H9 (cell line): ENCODE data around the gene LCE5A. TPM values are rescaled to one million over a fixed set of nuclear protein-coding genes. Genes with fewer than 3 reads are reported as not detected.
"Not testable (repeated sequence)": the region's sequence is repeated elsewhere in the genome, so short reads cannot be mapped to it uniquely, and the experiment has no call there.

Experiments
- DNase-seq: peaks from one replicate; pipeline ENCODE4 v3.0.0-alpha.2; 2017
- H2AFZ ChIP-seq: one replicate; pipeline ENCODE4 v1.6.1; 2013; ENCODE audit warnings: mild to moderate bottlenecking, low read length, control low read depth, moderate library complexity
- H2AK5ac ChIP-seq: 2 replicates; pipeline ENCODE4 v1.6.1; 2013; ENCODE audit warnings: low read length, control low read depth, mixed read lengths; ENCODE audit not compliant: insufficient read length
- H2BK120ac ChIP-seq: one replicate; pipeline ENCODE4 v1.6.1; 2013; ENCODE audit warnings: low read depth, mild to moderate bottlenecking, low read length, control low read depth, inconsistent platforms; ENCODE audit not compliant: poor library complexity, severe bottlenecking
- H2BK12ac ChIP-seq: 2 replicates; pipeline ENCODE4 v1.6.1; 2013; ENCODE audit warnings: low read length, control low read depth, mixed read lengths, low read depth; ENCODE audit not compliant: insufficient read length
- H2BK15ac ChIP-seq: 2 replicates; pipeline ENCODE4 v1.6.1; 2013; ENCODE audit warnings: low read depth, low read length, control low read depth
- H2BK20ac ChIP-seq: one replicate; pipeline ENCODE4 v1.6.1; 2013; ENCODE audit warnings: low read depth, mild to moderate bottlenecking, low read length, control low read depth, inconsistent platforms; ENCODE audit not compliant: poor library complexity, severe bottlenecking
- H2BK5ac ChIP-seq: 2 replicates; pipeline ENCODE4 v1.6.1; 2013; ENCODE audit warnings: low read length, control low read depth, mixed read lengths; ENCODE audit not compliant: insufficient read length
- H3K14ac ChIP-seq: 2 replicates; pipeline ENCODE4 v1.6.1; 2013; ENCODE audit warnings: low read length, control low read depth; ENCODE audit not compliant: insufficient read depth
- H3K18ac ChIP-seq: 2 replicates; pipeline ENCODE4 v1.6.1; 2013; ENCODE audit warnings: low read depth, mild to moderate bottlenecking, mixed read lengths, low read length, control low read depth; ENCODE audit not compliant: insufficient read length
- H3K23ac ChIP-seq: 2 replicates; pipeline ENCODE4 v1.6.1; 2013; ENCODE audit warnings: low read length, control low read depth, mixed read lengths, low read depth; ENCODE audit not compliant: insufficient read length
- H3K23me2 ChIP-seq: 2 replicates; pipeline ENCODE4 v1.6.1; 2013; ENCODE audit warnings: low read depth, mild to moderate bottlenecking, mixed read lengths, low read length, control low read depth; ENCODE audit not compliant: insufficient read length, poor library complexity, severe bottlenecking
- H3K27ac ChIP-seq: 2 replicates; pipeline ENCODE4 v1.5.1; 2013; ENCODE audit warnings: low read length, control low read depth, mixed read lengths, low read depth; ENCODE audit not compliant: insufficient read length
- H3K27me3 ChIP-seq: 2 replicates; pipeline ENCODE4 v1.6.1; 2013; ENCODE audit warnings: low read length, control low read depth, inconsistent platforms; ENCODE audit not compliant: insufficient read depth
- H3K4ac ChIP-seq: 2 replicates; pipeline ENCODE4 v1.6.1; 2013; ENCODE audit warnings: low read depth, mild to moderate bottlenecking, control low read depth, inconsistent platforms, low read length, moderate library complexity
- H3K4me1 ChIP-seq: 2 replicates; pipeline ENCODE4 v1.6.1; 2013; ENCODE audit warnings: low read length, control low read depth, inconsistent platforms; ENCODE audit not compliant: insufficient read depth
- H3K4me2 ChIP-seq: 2 replicates; pipeline ENCODE4 v1.6.1; 2013; ENCODE audit warnings: low read length, control low read depth, mixed read lengths; ENCODE audit not compliant: insufficient read length, insufficient read depth
- H3K56ac ChIP-seq: 2 replicates; pipeline ENCODE4 v1.6.1; 2013; ENCODE audit warnings: low read depth, mild to moderate bottlenecking, mixed read lengths, low read length, control low read depth; ENCODE audit not compliant: insufficient read length
- H3K79me1 ChIP-seq: 2 replicates; pipeline ENCODE4 v1.6.1; 2013; ENCODE audit warnings: low read depth, mild to moderate bottlenecking, moderate library complexity, low read length, control low read depth, inconsistent platforms; ENCODE audit not compliant: insufficient read depth, poor library complexity, severe bottlenecking
- H3K79me2 ChIP-seq: 2 replicates; pipeline ENCODE4 v1.6.1; 2013; ENCODE audit warnings: low read length, control low read depth, inconsistent platforms; ENCODE audit not compliant: insufficient read depth
- H3K9ac ChIP-seq: 2 replicates; pipeline ENCODE4 v1.6.1; 2013; ENCODE audit warnings: low read length, control low read depth, mixed read lengths; ENCODE audit not compliant: insufficient read length; ENCODE audit errors: extremely low read depth
- H3K9me3 ChIP-seq: one replicate; pipeline ENCODE4 v1.6.1; 2013; ENCODE audit warnings: low read depth, low read length, inconsistent platforms; ENCODE audit not compliant: control insufficient read depth
- H3T11ph ChIP-seq: one replicate; pipeline ENCODE4 v1.6.1; 2013; ENCODE audit warnings: mild to moderate bottlenecking, low read length, control low read depth, inconsistent platforms
- H4K20me1 ChIP-seq: one replicate; pipeline ENCODE4 v1.6.1; 2013; ENCODE audit not compliant: control insufficient read depth, insufficient read length, insufficient read depth
- H4K5ac ChIP-seq: 2 replicates; pipeline ENCODE4 v1.6.1; 2013; ENCODE audit warnings: low read depth, mild to moderate bottlenecking, mixed read lengths, low read length, control low read depth; ENCODE audit not compliant: insufficient read length
- H4K8ac ChIP-seq: replicated peaks from 2 replicates; pipeline ENCODE4 v1.6.1; 2013; ENCODE audit warnings: low read length, control low read depth, mixed read lengths, low read depth; ENCODE audit not compliant: insufficient read length
- H4K91ac ChIP-seq: 2 replicates; pipeline ENCODE4 v1.6.1; 2013; ENCODE audit warnings: low read depth, mild to moderate bottlenecking, moderate library complexity, mixed read lengths, low read length, control low read depth; ENCODE audit not compliant: insufficient read length
- H3K27ac Mint-ChIP-seq, 3 experiments: 2 replicates in 2 of 3; 3 replicates in 1 of 3; pipeline ENCODE4 v1.8.0; 2020 to 2021; ENCODE audit warnings: mixed read lengths in 3 of 3, mild to moderate bottlenecking in 1 of 3, moderate library complexity in 1 of 3
- H3K27me3 Mint-ChIP-seq: 2 replicates; pipeline ENCODE4 v1.8.0; 2021; ENCODE audit warnings: low read depth, mild to moderate bottlenecking, moderate library complexity, mixed read lengths
- H3K36me3 Mint-ChIP-seq, 3 experiments: 2 replicates in 2 of 3; 3 replicates in 1 of 3; pipeline ENCODE4 v1.8.0; 2020 to 2021; ENCODE audit warnings: low read depth in 3 of 3, mixed read lengths in 3 of 3; ENCODE audit not compliant: insufficient read depth in 1 of 3
- H3K4me1 Mint-ChIP-seq, 2 experiments: 2 replicates each; pipeline ENCODE4 v1.8.0; 2020; ENCODE audit warnings: mixed read lengths in 2 of 2
- H3K4me3 Mint-ChIP-seq, 2 experiments: 2 replicates in 1 of 2; 3 replicates in 1 of 2; pipeline ENCODE4 v1.8.0; 2020 to 2021; ENCODE audit warnings: mild to moderate bottlenecking in 2 of 2, mixed read lengths in 2 of 2, moderate library complexity in 1 of 2
- H3K9me3 Mint-ChIP-seq, 2 experiments: 2 replicates in 1 of 2; 3 replicates in 1 of 2; pipeline ENCODE4 v1.8.0; 2020; ENCODE audit warnings: mild to moderate bottlenecking in 2 of 2, mixed read lengths in 2 of 2, moderate library complexity in 1 of 2
- WGBS: extraction: QIAGEN DNeasy Blood & Tissue Kit; methylation state at CpG from one replicate; pipeline ENCODE4 v1.1.7; 2013; ENCODE audit warnings: missing lambda C conversion rate, low lambda C conversion rate, mixed read lengths; ENCODE audit not compliant: insufficient read length; ENCODE audit errors: extremely low coverage; 5-methylcytosine and 5-hydroxymethylcytosine counted together
- total RNA-seq: library from RNA; stranded (reverse); gene quantifications from 2 replicates; pipeline ENCODE4 v1.2.1, GENCODE V29; 2021
- TF ChIP-seq, protein P1 (sequence below): fragments of 200-600 bp; sonication (generic); conservative IDR thresholded peaks from 3 replicates; pipeline ENCODE4 v1.8.0; 2021; ENCODE audit warnings: antibody characterized with exemption, mild to moderate bottlenecking

The LCE5A gene
- total RNA-seq, 1 experiment from 2014 or later, result not detected

- no peak overlapping the region for H2BK120ac ChIP-seq
- H3K4ac ChIP-seq, result no peak overlapping the region
- H2BK20ac ChIP-seq, result no peak overlapping the region
- H4K8ac ChIP-seq, result no peak overlapping the region
- no peaks in the 10 kb centered on the region for H4K20me1 ChIP-seq
- no CpG with 5 or more reads among the region's 1 CpG for WGBS
- H3K14ac ChIP-seq, result no peak overlapping the region
- H2BK12ac ChIP-seq, result no peak overlapping the region
- no peak overlapping the region for H3K4me2 ChIP-seq
- H2BK15ac ChIP-seq, result no peak overlapping the region
- H3K18ac ChIP-seq, result no peak overlapping the region
- no peaks in the 10 kb centered on the region for H3K79me1 ChIP-seq
- TF ChIP-seq, protein P1, sequence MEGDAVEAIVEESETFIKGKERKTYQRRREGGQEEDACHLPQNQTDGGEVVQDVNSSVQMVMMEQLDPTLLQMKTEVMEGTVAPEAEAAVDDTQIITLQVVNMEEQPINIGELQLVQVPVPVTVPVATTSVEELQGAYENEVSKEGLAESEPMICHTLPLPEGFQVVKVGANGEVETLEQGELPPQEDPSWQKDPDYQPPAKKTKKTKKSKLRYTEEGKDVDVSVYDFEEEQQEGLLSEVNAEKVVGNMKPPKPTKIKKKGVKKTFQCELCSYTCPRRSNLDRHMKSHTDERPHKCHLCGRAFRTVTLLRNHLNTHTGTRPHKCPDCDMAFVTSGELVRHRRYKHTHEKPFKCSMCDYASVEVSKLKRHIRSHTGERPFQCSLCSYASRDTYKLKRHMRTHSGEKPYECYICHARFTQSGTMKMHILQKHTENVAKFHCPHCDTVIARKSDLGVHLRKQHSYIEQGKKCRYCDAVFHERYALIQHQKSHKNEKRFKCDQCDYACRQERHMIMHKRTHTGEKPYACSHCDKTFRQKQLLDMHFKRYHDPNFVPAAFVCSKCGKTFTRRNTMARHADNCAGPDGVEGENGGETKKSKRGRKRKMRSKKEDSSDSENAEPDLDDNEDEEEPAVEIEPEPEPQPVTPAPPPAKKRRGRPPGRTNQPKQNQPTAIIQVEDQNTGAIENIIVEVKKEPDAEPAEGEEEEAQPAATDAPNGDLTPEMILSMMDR, result no peak
- no peak overlapping the region for H2AFZ ChIP-seq
- no peak overlapping the region for H3K27ac ChIP-seq
- H2AK5ac ChIP-seq, result no peak overlapping the region
- H3K23ac ChIP-seq, result no peak overlapping the region
- no peak overlapping the region for H4K91ac ChIP-seq
- Mint-ChIP-seq H3K27ac (no peak overlapping the region), H3K27me3 (peaks cover 3% of the 10 kb centered on the region), H3K36me3 (peaks cover 3 to 15% (median 14%) of the 10 kb centered on the region in 3 experiments; a peak in 5 of 7 replicates), H3K4me3 (no peak overlapping the region), H3K9me3 (peaks cover 85 to 87% of the 10 kb centered on the region in 2 experiments), H3K4me1 (no peaks in the 10 kb centered on the region)
- peaks cover 57% of the 10 kb centered on the region for H3K9me3 ChIP-seq
- no peak overlapping the region for H3K9ac ChIP-seq
- no peaks in the 10 kb centered on the region for H3K79me2 ChIP-seq
- H3T11ph ChIP-seq, result no peak overlapping the region
- no peak overlapping the region for H2BK5ac ChIP-seq
- H4K5ac ChIP-seq, result no peak overlapping the region
- H3K4me1 ChIP-seq, result no peaks in the 10 kb centered on the region
- DNase-seq, result no peak
- no peaks in the 10 kb centered on the region for H3K27me3 ChIP-seq
- no peaks in the 10 kb centered on the region for H3K23me2 ChIP-seq
- H3K56ac ChIP-seq, result no peak overlapping the region
Observed at GRCh38 chr1:152546704-152547103, 36.1 kb downstream of the LCE5A start.

DNA sequence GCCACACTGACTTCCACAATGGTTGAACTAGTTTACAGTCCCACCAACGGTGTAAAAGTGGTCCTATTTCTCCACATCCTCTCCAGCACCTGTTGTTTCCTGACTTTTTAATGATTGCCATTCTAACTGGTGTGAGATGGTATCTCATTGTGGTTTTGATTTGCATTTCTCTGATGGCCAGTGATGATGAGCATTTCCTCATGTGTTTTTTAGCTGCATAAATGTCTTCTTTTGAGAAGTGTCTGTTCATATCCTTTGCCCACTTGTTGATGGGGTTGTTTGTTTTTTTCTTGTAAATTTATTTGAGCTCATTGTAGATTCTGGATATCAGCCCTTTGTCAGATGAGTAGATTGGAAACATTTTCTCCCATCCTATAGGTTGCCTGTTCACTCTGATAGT is 37.8 kb downstream of the LCE5A start:
- not testable (repeated sequence) for H3K79me1 ChIP-seq, H3K23ac ChIP-seq, H3K27ac Mint-ChIP-seq, H3K27me3 Mint-ChIP-seq, H4K8ac ChIP-seq, DNase-seq, H3K23me2 ChIP-seq, H2BK20ac ChIP-seq, H2AFZ ChIP-seq, H3K14ac ChIP-seq, H2BK5ac ChIP-seq, H2BK15ac ChIP-seq, H3T11ph ChIP-seq, H2BK120ac ChIP-seq, H3K4me1 Mint-ChIP-seq, H3K9ac ChIP-seq, H4K91ac ChIP-seq, H3K79me2 ChIP-seq, H3K18ac ChIP-seq, H2AK5ac ChIP-seq, H4K5ac ChIP-seq, H3K4me3 Mint-ChIP-seq, H3K27me3 ChIP-seq, H4K20me1 ChIP-seq, H2BK12ac ChIP-seq, H3K4me2 ChIP-seq, H3K56ac ChIP-seq, H3K4me1 ChIP-seq, H3K4ac ChIP-seq, H3K27ac ChIP-seq
- peaks cover 80 to 82% of the 10 kb centered on the region in 2 experiments for H3K9me3 Mint-ChIP-seq
- peaks cover 3 to 14% (median 12%) of the 10 kb centered on the region in 3 experiments; a peak in 5 of 7 replicates for H3K36me3 Mint-ChIP-seq
- WGBS, result no CpG with 5 or more reads among the region's 1 CpG
- H3K9me3 ChIP-seq, result peaks cover 41% of the 10 kb centered on the region
